NCI-H2171 (cell line): Measurements from ENCODE around the gene SMIM17.

Source experiments
- DNase-seq: peaks from one replicate; lab custom pipeline; 2025; lab: John Stamatoyannopoulos, UW

The SMIM17 gene

GRCh38 chr19:56642711-56643459, at the start of gene SMIM17:
TSS of gene SMIM17 (plus strand) at chr19:56643159. CDS start at chr19:56645668, 2,509 bp downstream.
- DNase-seq, result no peak

GRCh38 chr19:56594446-56594782, 48.5 kb upstream of the SMIM17 start:
- DNase-seq, result no peak

- peak; percentile 78 for DNase-seq
Measured at GRCh38 chr19:56594783-56595547, 48.0 kb upstream of the SMIM17 start, which contains the start of gene ZNF71. TSS of gene ZNF71 (plus strand) at chr19:56595302. CDS start at chr19:56601559, 6,257 bp downstream.

GRCh38 chr19:56595548-56595899, 47.4 kb upstream of the SMIM17 start:
- no peak for DNase-seq

- no peak for DNase-seq
Measured at GRCh38 chr19:56596676-56597075, 46.3 kb upstream of the SMIM17 start.

- no peak for DNase-seq
Measured at GRCh38 chr19:56597696-56598095, 45.3 kb upstream of the SMIM17 start.

- DNase-seq, result no peak
Measured at GRCh38 chr19:56601375-56601774, 41.6 kb upstream of the SMIM17 start.

- DNase-seq, result no peak
Measured at GRCh38 chr19:56603829-56604228, 39.1 kb upstream of the SMIM17 start.

GRCh38 chr19:56608274-56608964, 34.5 kb upstream of the SMIM17 start:
- DNase-seq, result no peak

- no peak for DNase-seq
Measured at GRCh38 chr19:56611288-56611687, 31.7 kb upstream of the SMIM17 start.

- no peak for DNase-seq
Measured at GRCh38 chr19:56612737-56613136, 30.2 kb upstream of the SMIM17 start.

GRCh38 chr19:56613639-56614038, 29.3 kb upstream of the SMIM17 start:
- DNase-seq, result no peak

GRCh38 chr19:56617531-56617930, 25.4 kb upstream of the SMIM17 start:
- DNase-seq, result no peak

- no peak for DNase-seq
Measured at GRCh38 chr19:56619121-56619520, 23.8 kb upstream of the SMIM17 start.

GRCh38 chr19:56622374-56622773, 20.6 kb upstream of the SMIM17 start:
- DNase-seq, result no peak

GRCh38 chr19:56623006-56623405, 20.0 kb upstream of the SMIM17 start:
- no peak for DNase-seq

- no peak for DNase-seq
Measured at GRCh38 chr19:56625708-56626107, 17.3 kb upstream of the SMIM17 start.

- DNase-seq, result no peak
Measured at GRCh38 chr19:56633021-56633420, 9.9 kb upstream of the SMIM17 start.

GRCh38 chr19:56637976-56638555, 4.9 kb upstream of the SMIM17 start:
- no peak for DNase-seq

GRCh38 chr19:56639217-56639616, 3.7 kb upstream of the SMIM17 start:
- DNase-seq, result no peak

GRCh38 chr19:56643460-56643955, 549 bp downstream of the SMIM17 start:
- no peak for DNase-seq

- DNase-seq, result no peak
Measured at GRCh38 chr19:56654151-56654550, 11.2 kb downstream of the SMIM17 start.
